ENCODE measurements around the gene GPX5.
"Not testable (repeated sequence)": the region's sequence is repeated elsewhere in the genome, so short reads cannot be mapped to it uniquely, and the experiment has no call there.

GPX5 gene

GRCh38 chr6:28541996-28542395 lies 16.3 kb downstream of the GPX5 start:
- no peak for TF ChIP-seq CTCF (IDR thresholded peaks at IDR 0.05; ENCODE audit: low read depth, low read length)
- DNase-seq (ENCODE audit: extremely low read depth, low read depth): no peak

GRCh38 chr6:28542440-28543296 lies 17.0 kb downstream of the GPX5 start:
- TF ChIP-seq CTCF (IDR thresholded peaks at IDR 0.05; ENCODE audit: low read depth, low read length): peak; percentile 41
- peak; percentile 62 for DNase-seq (ENCODE audit: extremely low read depth, low read depth)

- TF ChIP-seq CTCF (IDR thresholded peaks at IDR 0.05; ENCODE audit: low read depth, low read length): no peak
- DNase-seq (ENCODE audit: extremely low read depth, low read depth): no peak
These were observed 18.2 kb downstream of the GPX5 start for GRCh38 chr6:28543651-28544610.

- DNase-seq (ENCODE audit: extremely low read depth, low read depth): no peak
- no peak for TF ChIP-seq CTCF (IDR thresholded peaks at IDR 0.05; ENCODE audit: low read depth, low read length)
These were observed 20.3 kb downstream of the GPX5 start for GRCh38 chr6:28545955-28546354.

GRCh38 chr6:28547003-28547402 lies 21.3 kb downstream of the GPX5 start:
- DNase-seq (ENCODE audit: extremely low read depth, low read depth): not testable (repeated sequence)

GRCh38 chr6:28551891-28552666 lies 26.4 kb downstream of the GPX5 start:
- DNase-seq (ENCODE audit: extremely low read depth, low read depth): no peak
- TF ChIP-seq CTCF (IDR thresholded peaks at IDR 0.05; ENCODE audit: low read depth, low read length): no peak

- TF ChIP-seq CTCF (IDR thresholded peaks at IDR 0.05; ENCODE audit: low read depth, low read length): no peak
- DNase-seq (ENCODE audit: extremely low read depth, low read depth): no peak
These were observed 27.8 kb downstream of the GPX5 start for GRCh38 chr6:28553384-28553985.
